Measurements from ENCODE around the gene BHLHE40. TPM values are rescaled to one million over a fixed set of nuclear protein-coding genes. Genes with fewer than 3 reads are reported as not detected.

BHLHE40 gene
- polyA plus RNA-seq, 3 donors: 20.2 to 167 (median 23.4) TPM

DNA sequence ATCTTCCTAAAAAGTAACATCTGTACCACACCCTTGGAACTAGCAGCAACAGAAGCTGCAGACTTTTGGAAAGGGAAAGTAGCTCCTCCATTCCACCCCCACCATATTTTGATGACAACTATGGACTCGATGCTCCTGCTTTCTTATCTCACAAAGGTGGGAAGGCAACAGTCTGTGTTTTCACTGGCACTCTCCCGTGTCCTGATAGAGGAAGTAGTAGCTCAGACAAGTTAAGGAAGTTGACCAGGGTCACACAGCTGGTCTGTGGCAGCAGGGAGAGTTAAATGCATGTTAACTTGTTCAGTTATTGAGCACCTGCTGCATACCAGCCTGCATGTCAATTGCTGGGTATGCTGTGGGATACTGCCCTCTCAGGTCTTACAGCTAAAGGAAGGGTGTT, 33.1 kb downstream of the BHLHE40 start:
- intact Hi-C loops (cut with micrococcal nuclease): loop anchor here (2.0 to 10.0 kb wide), 3 partner anchors 32 to 182 kb away; partner anchors contain the start of gene ARL8B (in 1 of the 2)
- Mint-ChIP-seq H3K36me3 (peaks cover 0 to 9% of the 10 kb centered on the region in 2 donors), H3K4me3 (peak overlapping the region; percentile 67 to 84), H3K27me3 (ENCODE audit: low read depth in 3 of 3) (peaks cover 0 to 6% (median 3%) of the 10 kb centered on the region in 3 donors), H3K27ac (peak overlapping the region; percentile 93 to 98 (median 95)), H3K9me3 (peaks cover 0 to 3% (median 0%) of the 10 kb centered on the region in 7 donors), H3K4me1 (peaks cover 68% of the 10 kb centered on the region)
- WGBS (ENCODE audit: insufficient coverage): 0% methylated on average over 1 of the region's 2 CpGs
- DNase-seq: peak; percentile 58 to 78 (median 76)
- H3K4me3 ChIP-seq (replicated peaks in 1 of 3; ENCODE audit: low read depth in 2 of 3, low read length in 3 of 3): peak overlapping the region in 1 of 3 experiments; percentile 25
- H3K79me2 ChIP-seq (ENCODE audit: insufficient read depth, low read length): no peaks in the 10 kb centered on the region
- no peak overlapping the region for H2AFZ ChIP-seq (ENCODE audit: insufficient read depth, low read depth, low read length, poor library complexity, severe bottlenecking)
- H3K9me3 ChIP-seq (replicated peaks in 1 of 2; ENCODE audit: control insufficient read depth in 1 of 2, insufficient read depth in 1 of 2, low read length in 2 of 2): no peaks in the 10 kb centered on the region
- no peaks in the 10 kb centered on the region for H3K36me3 ChIP-seq (replicated peaks in 1 of 2; ENCODE audit: control insufficient read depth in 1 of 2, insufficient read depth in 2 of 2, low read length in 2 of 2)
- TF ChIP-seq, protein P1, sequence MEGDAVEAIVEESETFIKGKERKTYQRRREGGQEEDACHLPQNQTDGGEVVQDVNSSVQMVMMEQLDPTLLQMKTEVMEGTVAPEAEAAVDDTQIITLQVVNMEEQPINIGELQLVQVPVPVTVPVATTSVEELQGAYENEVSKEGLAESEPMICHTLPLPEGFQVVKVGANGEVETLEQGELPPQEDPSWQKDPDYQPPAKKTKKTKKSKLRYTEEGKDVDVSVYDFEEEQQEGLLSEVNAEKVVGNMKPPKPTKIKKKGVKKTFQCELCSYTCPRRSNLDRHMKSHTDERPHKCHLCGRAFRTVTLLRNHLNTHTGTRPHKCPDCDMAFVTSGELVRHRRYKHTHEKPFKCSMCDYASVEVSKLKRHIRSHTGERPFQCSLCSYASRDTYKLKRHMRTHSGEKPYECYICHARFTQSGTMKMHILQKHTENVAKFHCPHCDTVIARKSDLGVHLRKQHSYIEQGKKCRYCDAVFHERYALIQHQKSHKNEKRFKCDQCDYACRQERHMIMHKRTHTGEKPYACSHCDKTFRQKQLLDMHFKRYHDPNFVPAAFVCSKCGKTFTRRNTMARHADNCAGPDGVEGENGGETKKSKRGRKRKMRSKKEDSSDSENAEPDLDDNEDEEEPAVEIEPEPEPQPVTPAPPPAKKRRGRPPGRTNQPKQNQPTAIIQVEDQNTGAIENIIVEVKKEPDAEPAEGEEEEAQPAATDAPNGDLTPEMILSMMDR (IDR thresholded peaks at IDR 0.05): no peak
- peak overlapping the region; percentile 64 to 86 for H3K27ac ChIP-seq (ENCODE audit: low read depth in 1 of 2, low read length in 2 of 2)
- peak overlapping the region; percentile 49 for H3K4me2 ChIP-seq (replicated peaks; ENCODE audit: extremely low read depth, low read length, poor library complexity, severe bottlenecking)
- no peaks in the 10 kb centered on the region for H3K27me3 ChIP-seq (ENCODE audit: control insufficient read depth in 2 of 2, insufficient read depth in 2 of 2, low read length in 2 of 2)
- H3K4me1 ChIP-seq (ENCODE audit: control insufficient read depth in 1 of 2, insufficient read depth in 2 of 2, low read length in 2 of 2): peaks cover 54 to 72% of the 10 kb centered on the region in 2 donors
- H4K20me1 ChIP-seq (ENCODE audit: insufficient read depth, low read length): no peaks in the 10 kb centered on the region
- peak overlapping the region; percentile 50 for H3K9ac ChIP-seq (ENCODE audit: insufficient read depth, low read length, poor library complexity, severe bottlenecking)

DNA sequence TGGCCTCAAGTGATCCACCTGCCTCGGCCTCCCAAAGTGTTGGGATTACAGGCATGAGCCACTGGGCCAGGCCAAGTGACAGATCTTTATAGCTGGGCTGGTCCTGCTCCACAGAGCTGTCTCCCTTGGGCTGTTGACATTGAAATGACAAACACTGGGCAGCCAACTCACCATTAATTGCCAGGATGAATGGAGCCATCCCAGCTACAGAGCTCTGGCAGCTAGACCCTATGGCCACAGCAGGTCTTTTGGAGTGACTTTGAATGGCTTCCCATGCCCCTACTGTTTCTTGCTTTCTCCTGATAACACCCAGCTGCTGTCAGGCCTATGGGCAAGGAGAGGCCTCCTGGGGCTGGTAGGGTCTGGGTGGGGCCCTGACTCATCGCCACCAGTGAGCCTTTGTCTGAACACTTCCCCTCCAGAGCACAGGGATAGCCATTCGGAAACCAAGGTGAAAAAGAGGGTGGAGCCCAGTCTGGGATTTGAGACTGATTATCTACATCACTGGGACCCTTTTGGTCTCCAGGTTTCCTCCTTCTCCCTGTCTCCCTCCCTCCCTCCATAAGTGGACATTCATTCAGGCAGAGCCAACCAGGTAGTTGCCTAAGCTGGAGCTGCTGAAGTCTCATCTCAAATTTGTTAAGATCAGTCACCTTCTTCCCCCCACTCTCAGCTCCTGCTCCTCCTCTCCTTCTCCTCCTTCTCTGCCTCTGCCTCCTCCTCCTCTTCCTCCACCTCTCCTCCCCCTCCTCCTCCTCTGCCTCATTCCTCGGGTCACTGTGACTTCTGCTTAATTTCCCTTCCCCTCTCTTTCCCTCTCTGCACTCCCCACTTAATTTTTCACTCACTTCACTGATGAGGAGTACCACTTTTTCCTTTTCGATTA, 34.0 kb downstream of the BHLHE40 start:
- Mint-ChIP-seq H3K36me3 (peaks cover 0 to 9% of the 10 kb centered on the region in 2 donors), H3K9me3 (peaks cover 0 to 3% (median 0%) of the 10 kb centered on the region in 7 donors), H3K4me3 (peak overlapping the region; percentile 9 to 55), H3K4me1 (peaks cover 74% of the 10 kb centered on the region), H3K27me3 (ENCODE audit: low read depth in 3 of 3) (peaks cover 0 to 3% (median 3%) of the 10 kb centered on the region in 3 donors), H3K27ac (peak overlapping the region; percentile 93 to 98 (median 95))
- intact Hi-C loops (cut with micrococcal nuclease): loop anchor here (2.0 to 10.0 kb wide), 3 partner anchors 32 to 182 kb away; partner anchors contain the start of gene ARL8B (in 1 of the 2)
- peak overlapping the region; percentile 64 to 86 for H3K27ac ChIP-seq (ENCODE audit: low read depth in 1 of 2, low read length in 2 of 2)
- H3K9ac ChIP-seq (ENCODE audit: insufficient read depth, low read length, poor library complexity, severe bottlenecking): peak overlapping the region; percentile 50
- no peak overlapping the region for H3K4me3 ChIP-seq (replicated peaks in 1 of 3; ENCODE audit: low read depth in 2 of 3, low read length in 3 of 3)
- H3K4me2 ChIP-seq (replicated peaks; ENCODE audit: extremely low read depth, low read length, poor library complexity, severe bottlenecking): peak overlapping the region; percentile 40
- no peaks in the 10 kb centered on the region for H3K27me3 ChIP-seq (ENCODE audit: control insufficient read depth in 2 of 2, insufficient read depth in 2 of 2, low read length in 2 of 2)
- DNase-seq: peak; percentile 85 to 91 (median 89)
- 29% methylated on average over 3 of the region's 5 CpGs for WGBS (ENCODE audit: insufficient coverage)
- no peaks in the 10 kb centered on the region for H3K36me3 ChIP-seq (replicated peaks in 1 of 2; ENCODE audit: control insufficient read depth in 1 of 2, insufficient read depth in 2 of 2, low read length in 2 of 2)
- H4K20me1 ChIP-seq (ENCODE audit: insufficient read depth, low read length): no peaks in the 10 kb centered on the region
- peaks cover 60 to 72% of the 10 kb centered on the region in 2 donors for H3K4me1 ChIP-seq (ENCODE audit: control insufficient read depth in 1 of 2, insufficient read depth in 2 of 2, low read length in 2 of 2)
- H3K9me3 ChIP-seq (replicated peaks in 1 of 2; ENCODE audit: control insufficient read depth in 1 of 2, insufficient read depth in 1 of 2, low read length in 2 of 2): no peaks in the 10 kb centered on the region
- H3K79me2 ChIP-seq (ENCODE audit: insufficient read depth, low read length): no peaks in the 10 kb centered on the region
- TF ChIP-seq, protein P1 (IDR thresholded peaks at IDR 0.05): no peak
- H2AFZ ChIP-seq (ENCODE audit: insufficient read depth, low read depth, low read length, poor library complexity, severe bottlenecking): no peak overlapping the region
